GM18951 (cell line): Measurements from ENCODE around the gene ZNF106.

Source experiments
- POLR2A ChIP-seq: IDR thresholded peaks from 4 replicates; pipeline ENCODE4 v1.6.1; 2011; ENCODE audit warnings: mild to moderate bottlenecking; ENCODE audit not compliant: insufficient read length, insufficient read depth; ENCODE audit errors: extremely low read depth
- in situ Hi-C: fragments of 300-500 bp; cut with MboI; formaldehyde crosslinking; loops from one replicate; pipeline ENCODE4 v1.12.0; 2022; ENCODE audit warnings: low sequenced_read_pairs, mixed read lengths, inconsistent platforms; ENCODE audit not compliant: unreplicated experiment

ZNF106 gene

GRCh38 chr15:42456971-42457370 lies 34.0 kb downstream of the ZNF106 start:
- no peak for TF ChIP-seq POLR2A
- in situ Hi-C loops = no loop called here

GRCh38 chr15:42456531-42456930 lies 34.4 kb downstream of the ZNF106 start:
- in situ Hi-C loops = no loop called here
- TF ChIP-seq POLR2A = no peak

GRCh38 chr15:42453826-42454225 lies 37.1 kb downstream of the ZNF106 start:
- in situ Hi-C loops = no loop called here
- no peak for TF ChIP-seq POLR2A

GRCh38 chr15:42450425-42450790 lies 40.5 kb downstream of the ZNF106 start:
- in situ Hi-C loops = no loop called here

GRCh38 chr15:42449770-42450424 lies 41.0 kb downstream of the ZNF106 start:
- in situ Hi-C loops = no loop called here
- TF ChIP-seq POLR2A = no peak

More at GRCh38 chr15:42450425-42450790, 40.5 kb downstream of the ZNF106 start:
- no peak for TF ChIP-seq POLR2A

- in situ Hi-C loops = no loop called here
- TF ChIP-seq POLR2A = no peak
These were observed 42.7 kb downstream of the ZNF106 start for GRCh38 chr15:42448281-42448680.

- no peak for TF ChIP-seq POLR2A
- in situ Hi-C loops = no loop called here
These were observed 43.3 kb downstream of the ZNF106 start for GRCh38 chr15:42447599-42447998.

- no peak for TF ChIP-seq POLR2A
- in situ Hi-C loops = no loop called here
These were observed 45.4 kb downstream of the ZNF106 start for GRCh38 chr15:42445551-42445950.

- in situ Hi-C loops = no loop called here
- no peak for TF ChIP-seq POLR2A
These were observed 46.4 kb downstream of the ZNF106 start for GRCh38 chr15:42444415-42445063.

- in situ Hi-C loops = no loop called here
- no peak for TF ChIP-seq POLR2A
These were observed 63.3 kb downstream of the ZNF106 start for GRCh38 chr15:42427429-42428223.

GRCh38 chr15:42421376-42421775 lies 69.6 kb downstream of the ZNF106 start:
- in situ Hi-C loops = no loop called here

GRCh38 chr15:42419369-42419768 lies 71.6 kb downstream of the ZNF106 start:
- in situ Hi-C loops = no loop called here

More at GRCh38 chr15:42421376-42421775, 69.6 kb downstream of the ZNF106 start:
- no peak for TF ChIP-seq POLR2A

GRCh38 chr15:42413920-42414319 lies 77.0 kb downstream of the ZNF106 start:
- no peak for TF ChIP-seq POLR2A
- in situ Hi-C loops = no loop called here

More at GRCh38 chr15:42419369-42419768, 71.6 kb downstream of the ZNF106 start:
- TF ChIP-seq POLR2A = no peak
